Measurements from ENCODE around the gene GPR15.

GPR15 gene

GRCh38 chr3:98531622-98532274 lies at the start of gene GPR15:
GPR15 (plus strand) TSS chr3:98531978; CDS start chr3:98532034, 56 bp downstream.
- no peak for DNase-seq

GRCh38 chr3:98482717-98483482 lies 48.9 kb upstream of the GPR15 start:
- no peak for DNase-seq

DNA sequence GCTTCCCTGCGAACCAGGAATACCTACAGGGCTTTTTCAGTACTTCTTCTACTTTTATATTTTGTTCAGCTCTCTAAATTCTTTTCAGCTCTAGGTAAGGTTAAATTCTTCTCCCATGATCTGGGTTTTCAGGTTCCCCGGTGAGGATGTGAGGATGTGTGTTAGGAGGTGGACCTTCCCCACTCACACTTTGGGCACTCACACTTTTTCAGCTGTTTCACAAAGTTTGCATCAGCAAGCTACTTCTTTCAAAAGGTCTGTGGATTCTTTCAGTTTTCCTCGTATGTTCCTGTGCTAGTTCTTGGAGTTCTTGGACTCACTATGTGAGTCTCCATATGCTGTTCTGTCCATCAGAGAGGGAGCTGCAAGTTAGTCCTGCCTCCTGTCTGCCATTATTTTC lies 48.2 kb upstream of the GPR15 start:
- DNase-seq = no peak

DNA sequence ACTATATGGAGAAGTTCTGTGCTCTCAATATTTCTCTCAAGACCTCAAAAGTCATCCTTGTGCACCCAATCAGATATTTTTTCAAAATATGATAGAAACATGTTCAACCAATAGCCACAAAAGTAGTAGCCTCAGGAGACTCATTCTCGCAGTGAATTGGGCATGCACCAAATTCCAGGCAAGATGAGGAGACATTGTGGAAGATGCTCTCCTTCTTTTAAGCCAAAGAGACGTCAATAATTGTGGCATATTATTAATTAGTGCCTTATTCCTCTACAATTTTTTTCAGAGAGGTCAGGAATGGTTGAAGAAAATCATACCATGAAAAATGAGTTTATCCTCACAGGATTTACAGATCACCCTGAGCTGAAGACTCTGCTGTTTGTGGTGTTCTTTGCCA lies 34.4 kb upstream of the GPR15 start, which contains the start of gene OR5K2:
TSS of gene OR5K2 (plus strand) at position 301 of the 400 bp plus-strand sequence. CDS start at position 301, 0 bp downstream.
- DNase-seq = no peak

DNA sequence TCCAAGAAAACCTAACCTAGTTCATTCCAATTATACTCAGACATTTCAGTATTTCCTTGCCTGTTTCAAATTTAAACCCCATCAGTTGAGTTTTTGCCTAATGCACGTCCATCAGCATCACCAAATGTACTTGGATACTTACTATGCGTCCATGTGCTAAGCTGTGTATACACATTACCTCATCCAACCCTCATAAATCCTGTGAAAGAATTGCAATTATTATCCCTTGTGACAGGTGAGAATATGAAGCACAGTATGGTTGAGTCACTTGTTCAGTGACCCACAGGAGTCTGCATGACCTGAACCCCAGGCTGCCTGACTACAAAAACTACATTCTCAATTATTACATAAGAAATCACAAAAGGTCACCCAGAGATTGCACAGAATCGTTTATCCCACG lies 31.8 kb upstream of the GPR15 start:
- DNase-seq = no peak

DNA sequence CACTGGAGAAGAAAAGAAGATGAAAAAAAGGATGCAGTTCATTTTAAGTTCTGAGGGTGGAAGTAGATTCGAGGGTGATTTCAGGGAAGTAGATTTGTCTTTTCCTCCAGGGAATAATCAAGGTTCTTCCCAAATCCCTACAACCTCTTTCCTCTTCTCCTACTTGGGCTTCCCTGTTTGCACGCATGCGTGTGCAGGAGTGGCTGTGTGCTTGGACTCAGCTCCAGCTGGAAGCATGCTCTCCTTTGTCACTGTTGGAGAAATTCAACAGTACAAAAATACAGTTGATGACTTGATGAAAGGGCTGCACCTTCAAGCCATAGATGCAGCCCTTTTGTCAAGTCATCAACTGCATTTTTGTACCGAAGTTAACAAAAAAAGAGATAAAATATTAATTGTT lies 30.5 kb upstream of the GPR15 start:
- no peak for DNase-seq

DNA sequence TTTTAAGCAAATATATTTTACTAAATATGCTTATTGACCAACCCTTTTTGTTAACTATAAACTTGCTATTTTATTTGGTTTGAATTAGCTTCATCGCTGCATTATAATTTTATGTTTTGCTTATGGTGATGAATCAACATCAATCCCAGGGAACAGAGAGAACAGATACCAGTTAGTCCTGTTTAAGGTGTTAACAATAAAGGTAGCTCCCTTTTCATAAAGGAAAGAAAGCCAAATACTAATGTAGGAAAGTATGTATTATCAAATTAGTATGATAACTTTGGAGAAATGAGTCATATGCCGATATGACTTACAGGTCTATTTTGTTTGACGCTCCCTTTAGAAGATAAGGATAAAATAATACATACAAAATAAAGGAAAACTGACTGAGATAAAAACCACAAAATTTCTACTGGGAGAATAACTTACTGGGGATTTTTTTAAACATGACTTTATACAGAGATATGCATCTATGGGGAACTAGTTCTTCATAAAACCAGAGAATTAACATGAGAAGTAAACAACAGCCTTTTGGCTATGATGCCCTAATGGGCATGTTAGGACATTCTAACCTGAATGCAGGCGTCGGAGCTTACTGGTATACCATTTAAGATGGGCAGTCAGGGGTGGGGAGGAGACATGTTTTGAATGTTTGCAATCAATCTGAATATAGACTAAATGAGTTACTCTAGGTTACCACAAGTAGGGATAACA lies 29.8 kb upstream of the GPR15 start:
- DNase-seq = no peak

- no peak for DNase-seq
Observed at GRCh38 chr3:98504539-98504938, 27.2 kb upstream of the GPR15 start.

GRCh38 chr3:98508582-98508981 lies 23.2 kb upstream of the GPR15 start:
- no peak for DNase-seq

DNA sequence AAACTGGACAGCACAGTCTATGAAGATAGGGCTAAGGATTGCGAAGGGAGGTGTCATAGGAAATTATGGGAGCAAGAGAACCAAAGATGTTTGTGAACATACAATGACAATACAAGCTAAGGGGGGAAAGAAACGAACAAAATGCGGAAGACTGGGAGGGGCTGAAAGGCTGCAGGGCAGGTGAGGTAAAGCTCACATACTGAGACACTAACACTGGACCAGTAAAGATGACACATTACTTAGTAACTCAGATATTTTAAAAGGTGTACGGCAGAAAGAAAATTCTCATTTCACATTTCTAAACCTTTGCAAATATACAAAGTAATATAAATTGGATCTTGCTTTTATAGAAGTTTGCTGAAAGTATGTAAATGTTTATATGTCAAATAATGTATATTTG lies 19.2 kb upstream of the GPR15 start:
- DNase-seq = no peak

GRCh38 chr3:98513091-98513511 lies 18.7 kb upstream of the GPR15 start:
- DNase-seq = no peak

DNA sequence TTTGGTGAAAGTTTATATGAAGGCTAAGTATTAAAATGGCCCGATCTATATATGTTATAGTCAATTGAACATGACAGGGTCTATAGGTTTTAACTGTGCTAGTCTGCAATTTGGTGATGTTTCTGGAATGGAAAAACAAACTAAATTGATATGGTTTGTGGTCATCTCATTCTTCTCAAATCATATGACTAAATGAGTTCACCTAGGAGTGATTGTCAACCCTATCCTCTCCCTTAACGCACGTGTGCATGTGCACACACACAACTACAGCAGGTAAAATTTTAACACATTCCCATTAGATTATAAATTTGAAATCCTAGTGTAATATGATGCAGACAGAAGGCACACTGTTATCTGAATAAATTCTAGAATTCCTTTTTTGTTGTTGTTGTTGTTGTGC lies 18.0 kb upstream of the GPR15 start:
- no peak for DNase-seq

- no peak for DNase-seq
Observed at GRCh38 chr3:98514948-98515347, 16.8 kb upstream of the GPR15 start.

GRCh38 chr3:98518816-98519215 lies 13.0 kb upstream of the GPR15 start:
- DNase-seq = no peak

DNA sequence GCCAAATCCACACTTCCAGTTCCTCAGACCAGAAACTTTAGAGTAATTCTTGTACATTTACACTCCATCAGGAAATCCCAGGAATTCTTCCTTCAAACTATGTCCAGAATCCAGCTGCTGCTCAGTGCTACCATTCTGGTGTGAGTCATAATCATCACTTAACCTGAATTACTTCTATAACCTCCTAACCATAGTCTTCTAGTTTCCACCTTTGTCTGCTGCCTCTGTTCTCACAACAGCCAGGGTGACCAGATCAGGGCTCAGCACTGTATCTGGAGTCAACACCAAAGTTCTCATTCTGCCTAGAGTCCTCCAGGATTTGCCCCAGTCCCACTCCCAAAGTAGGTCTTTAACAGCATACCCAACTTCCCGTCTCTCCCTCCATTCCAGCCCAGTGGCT lies 12.4 kb upstream of the GPR15 start:
- DNase-seq = no peak

- DNase-seq = no peak
Observed at GRCh38 chr3:98521897-98522543, 9.8 kb upstream of the GPR15 start.

GRCh38 chr3:98522544-98523281 lies 9.1 kb upstream of the GPR15 start, which contains the start of gene CLDND1:
CLDND1 (minus strand) TSS chr3:98522902; CDS start chr3:98521424, 1,478 bp downstream.
- peak; percentile 97 for DNase-seq

DNA sequence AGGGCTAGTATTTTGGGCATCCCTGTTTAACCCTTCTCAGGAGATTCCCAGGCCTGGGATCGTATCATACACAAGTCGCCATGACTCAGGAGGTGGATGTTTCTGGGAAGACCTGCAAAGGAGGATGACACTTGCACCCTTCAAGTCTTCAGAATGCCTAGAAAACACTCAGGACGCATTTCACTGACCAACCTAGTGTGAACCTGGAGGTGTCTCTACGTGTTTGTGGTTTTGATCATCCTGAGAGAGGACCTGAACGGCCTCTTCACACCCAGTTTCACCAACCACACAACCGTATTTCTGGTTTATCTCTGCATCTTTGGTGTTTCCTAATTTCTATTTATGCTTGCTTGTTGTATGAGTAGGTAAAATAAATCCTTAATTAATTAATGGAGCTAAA lies 6.3 kb upstream of the GPR15 start:
- DNase-seq = no peak

GRCh38 chr3:98528474-98529346 lies 3.1 kb upstream of the GPR15 start:
- DNase-seq = no peak

DNA sequence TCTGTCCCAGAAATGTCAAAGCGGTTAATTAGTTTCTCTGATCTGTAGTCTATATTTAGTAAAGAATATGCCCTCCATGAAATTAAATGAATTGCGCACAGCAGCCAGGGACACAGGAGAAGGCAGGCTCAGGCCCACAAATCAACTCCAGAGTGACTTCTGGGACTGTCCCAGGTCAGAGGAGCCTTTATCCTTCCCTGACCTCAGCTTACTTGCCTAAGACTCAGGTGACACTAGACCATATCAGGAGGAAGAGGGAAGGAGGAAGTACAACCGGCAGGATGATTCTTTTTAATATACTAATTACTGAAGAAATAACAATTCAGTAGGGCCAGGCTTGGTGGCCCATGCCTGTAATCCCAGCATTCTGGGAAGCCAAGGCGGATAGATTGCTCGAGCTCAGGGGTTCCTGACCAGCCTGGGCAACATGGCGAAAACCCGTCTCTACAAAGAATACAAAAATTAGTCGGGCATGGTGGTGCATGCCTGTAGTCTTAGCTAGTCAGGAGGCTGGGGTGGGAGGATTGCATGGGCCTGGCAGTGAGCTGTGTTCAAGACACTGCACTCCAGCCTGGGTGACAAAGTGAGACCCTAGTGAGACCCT lies 1.8 kb upstream of the GPR15 start:
- no peak for DNase-seq

DNA sequence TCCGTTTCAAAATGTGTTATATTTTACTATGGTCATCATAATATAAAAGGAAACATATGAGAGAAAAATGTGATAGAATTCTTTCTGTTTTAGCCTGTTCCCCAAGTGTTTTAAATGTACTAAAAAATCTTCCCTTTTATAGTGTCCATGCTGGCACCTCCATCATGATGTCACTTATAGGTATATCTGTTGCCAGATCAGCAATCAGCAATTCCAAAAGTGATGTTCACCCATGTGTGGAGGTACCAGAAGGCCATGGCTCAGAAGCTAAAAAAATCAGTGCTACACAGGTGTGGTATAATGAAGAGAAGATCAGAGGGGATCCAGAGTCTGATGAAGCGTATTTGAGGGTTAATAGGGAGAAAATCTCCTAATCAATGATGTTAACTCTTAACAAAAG lies 1.1 kb upstream of the GPR15 start:
- no peak for DNase-seq
